Thyroid gland (tissue), 4 donors: ENCODE measurements around the gene MYH10.

ENCODE experiments used
- POLR2A ChIP-seq, 2 donors: fragments of 450-650 bp; IDR thresholded peaks; one replicate each; pipeline ENCODE4 v1.6.1; 2017; ENCODE audit warnings: antibody characterized with exemption in 2 of 2, mild to moderate bottlenecking in 2 of 2, moderate library complexity in 1 of 2
- TF ChIP-seq, protein P1 (sequence below), 6 experiments: fragments of 200-600 bp in 3 of 6; fragments of 450-650 bp in 3 of 6; sonication (generic) in 3 of 6; IDR thresholded peaks; one replicate each; pipeline ENCODE4 v1.5.1; 2016 to 2019; ENCODE audit warnings: antibody characterized with exemption in 6 of 6, mild to moderate bottlenecking in 2 of 6, inconsistent platforms in 1 of 6, moderate library complexity in 1 of 6

DNA sequence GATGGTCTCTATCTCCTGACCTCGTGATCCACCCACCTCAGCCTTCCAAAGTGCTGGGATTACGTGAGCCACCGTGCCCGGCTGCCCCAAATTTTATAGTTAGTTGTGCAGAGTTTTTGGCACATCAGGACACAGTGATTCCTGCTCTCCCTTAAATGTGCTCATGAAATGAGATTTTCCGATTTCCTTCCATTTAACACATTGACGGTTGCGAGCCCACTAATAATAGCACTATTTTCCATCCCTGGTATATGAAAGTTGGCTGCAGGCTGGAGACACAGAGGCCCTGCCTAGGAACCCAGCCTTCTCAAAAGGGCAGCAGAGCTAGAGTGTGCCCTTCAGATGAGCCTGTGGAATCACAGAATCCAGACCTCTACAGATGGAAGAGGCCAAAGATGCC is 17.4 kb upstream of the MYH10 start:
- TF ChIP-seq, protein P1, sequence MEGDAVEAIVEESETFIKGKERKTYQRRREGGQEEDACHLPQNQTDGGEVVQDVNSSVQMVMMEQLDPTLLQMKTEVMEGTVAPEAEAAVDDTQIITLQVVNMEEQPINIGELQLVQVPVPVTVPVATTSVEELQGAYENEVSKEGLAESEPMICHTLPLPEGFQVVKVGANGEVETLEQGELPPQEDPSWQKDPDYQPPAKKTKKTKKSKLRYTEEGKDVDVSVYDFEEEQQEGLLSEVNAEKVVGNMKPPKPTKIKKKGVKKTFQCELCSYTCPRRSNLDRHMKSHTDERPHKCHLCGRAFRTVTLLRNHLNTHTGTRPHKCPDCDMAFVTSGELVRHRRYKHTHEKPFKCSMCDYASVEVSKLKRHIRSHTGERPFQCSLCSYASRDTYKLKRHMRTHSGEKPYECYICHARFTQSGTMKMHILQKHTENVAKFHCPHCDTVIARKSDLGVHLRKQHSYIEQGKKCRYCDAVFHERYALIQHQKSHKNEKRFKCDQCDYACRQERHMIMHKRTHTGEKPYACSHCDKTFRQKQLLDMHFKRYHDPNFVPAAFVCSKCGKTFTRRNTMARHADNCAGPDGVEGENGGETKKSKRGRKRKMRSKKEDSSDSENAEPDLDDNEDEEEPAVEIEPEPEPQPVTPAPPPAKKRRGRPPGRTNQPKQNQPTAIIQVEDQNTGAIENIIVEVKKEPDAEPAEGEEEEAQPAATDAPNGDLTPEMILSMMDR (IDR thresholded peaks at IDR 0.05), result no peak
- TF ChIP-seq POLR2A (IDR thresholded peaks at IDR 0.05), result no peak
